ENCODE data around the gene PTPRN2.

DNA sequence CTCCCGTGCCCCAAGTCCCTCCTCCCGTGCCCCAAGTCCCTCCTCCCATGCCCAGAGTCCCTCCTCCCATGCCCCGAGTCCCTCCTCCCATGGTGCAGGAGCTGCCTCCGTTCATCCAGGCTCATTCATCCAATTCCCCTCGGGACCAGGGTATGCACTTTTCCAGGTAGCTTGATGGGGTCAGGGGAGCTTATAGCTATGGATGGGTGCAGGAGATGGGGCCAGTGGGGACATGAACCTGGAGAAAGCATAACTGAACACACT lies 201.3 kb downstream of the PTPRN2 start:
- no peak for TF ChIP-seq CTCF (conservative IDR thresholded peaks at IDR 0.05; ENCODE audit: low read length)
- TF ChIP-seq EZH2phosphoT487 (IDR thresholded peaks at IDR 0.05; ENCODE audit: borderline replicate concordance, low read depth, low read length), result no peak

All from OCI-LY7 (cell line).